PC-3 (cell line): ENCODE measurements around the gene GPR108. TPM values are rescaled to one million over a fixed set of nuclear protein-coding genes. Genes with fewer than 3 reads are reported as not detected.
A peak's percentile ranks its signal among the peaks of the same experiment; 100 is the strongest.
"Not testable (repeated sequence)": the region's sequence is repeated elsewhere in the genome, so short reads cannot be mapped to it uniquely, and the experiment has no call there.

Source experiments
- ATAC-seq: fragments of 200-7000 bp; cut with Tn5 transposase; 2 replicates; pipeline ENCODE4 v1.9.1; 2020; ENCODE audit warnings: mild to moderate bottlenecking, moderate library complexity
- BruUV-seq: library from RNA; stranded (reverse); fragments of 400-500 nt; replicated peaks from 2 replicates; lab custom pipeline; 2021; lab: Mats Ljungman, UMichigan
- CTCF ChIA-PET: fragments of 300-600 bp; sonication (Branson Sonifier 250); formaldehyde crosslinking; loops from one replicate; lab custom pipeline; 2022; ENCODE audit warnings: antibody characterized with exemption; lab: Charles Lee
- POLR2A ChIA-PET: fragments of 300-600 bp; sonication (Branson Sonifier 250); formaldehyde crosslinking; loops from one replicate; lab custom pipeline; 2022; ENCODE audit warnings: antibody characterized with exemption; ENCODE audit not compliant: unreplicated experiment; lab: Charles Lee
- DNase-seq: peaks from one replicate; pipeline ENCODE4 v3.0.0-alpha.2; 2015
- H2AFZ ChIP-seq: fragments of 300-600 bp; sonication (generic); 2 replicates; pipeline ENCODE4 v1.6.0; 2016; ENCODE audit warnings: antibody characterized with exemption, low read length
- H3F3A ChIP-seq: fragments of 300-600 bp; sonication (generic); one replicate; pipeline ENCODE4 v1.6.0; 2017; ENCODE audit warnings: antibody characterized with exemption, low read length, control low read depth, mild to moderate bottlenecking; ENCODE audit not compliant: unreplicated experiment
- H3K27ac ChIP-seq: fragments of 300-600 bp; sonication (generic); 2 replicates; pipeline ENCODE4 v1.5.1; 2016; ENCODE audit warnings: mild to moderate bottlenecking, low read length
- H3K27me3 ChIP-seq: fragments of 300-600 bp; sonication (generic); 2 replicates; pipeline ENCODE4 v1.6.1; 2016; ENCODE audit warnings: low read length, mixed read lengths
- H3K36me3 ChIP-seq: fragments of 300-600 bp; sonication (generic); 2 replicates; pipeline ENCODE4 v1.6.1; 2016; ENCODE audit warnings: low read depth, mixed run types, low read length, mixed read lengths
- H3K4me1 ChIP-seq: fragments of 300-600 bp; sonication (generic); 2 replicates; pipeline ENCODE4 v1.5.1; 2016; ENCODE audit warnings: low read length; ENCODE audit not compliant: insufficient read depth
- H3K4me2 ChIP-seq: fragments of 300-600 bp; sonication (generic); 2 replicates; pipeline ENCODE4 v1.6.0; 2016; ENCODE audit warnings: low read length
- H3K4me3 ChIP-seq: fragments of 300-600 bp; sonication (generic); 2 replicates; pipeline ENCODE4 v1.5.1; 2016; ENCODE audit warnings: mild to moderate bottlenecking, low read length, mixed read lengths
- H3K79me2 ChIP-seq: fragments of 300-600 bp; sonication (generic); 2 replicates; pipeline ENCODE4 v1.6.1; 2017; ENCODE audit warnings: low read length, mixed read lengths
- H3K9ac ChIP-seq: fragments of 300-600 bp; sonication (generic); 2 replicates; pipeline ENCODE4 v1.6.0; 2016; ENCODE audit warnings: mild to moderate bottlenecking, low read length
- H3K9me2 ChIP-seq: fragments of 300-600 bp; sonication (generic); replicated peaks from 2 replicates; pipeline ENCODE4 v1.6.1; 2016; ENCODE audit warnings: mixed run types, low read length, mixed read lengths
- H3K9me3 ChIP-seq: fragments of 300-600 bp; sonication (generic); 2 replicates; pipeline ENCODE4 v1.6.1; 2016; ENCODE audit warnings: low read length, mixed read lengths
- H4K20me1 ChIP-seq: fragments of 300-600 bp; sonication (generic); 2 replicates; pipeline ENCODE4 v1.6.1; 2016; ENCODE audit warnings: low read length, mixed read lengths
- EZH2 ChIP-seq: fragments of 300-600 bp; sonication (generic); IDR thresholded peaks from one replicate; pipeline ENCODE4 v1.6.1; 2017; ENCODE audit warnings: antibody characterized with exemption, mild to moderate bottlenecking, low read length; ENCODE audit not compliant: unreplicated experiment
- EZH2phosphoT487 ChIP-seq: fragments of 300-600 bp; sonication (generic); IDR thresholded peaks from 2 replicates; pipeline ENCODE4 v1.6.1; 2018; ENCODE audit warnings: mild to moderate bottlenecking, antibody characterized with exemption, low read length, borderline replicate concordance
- intact Hi-C: fragments of 100-400 bp; cut with micrococcal nuclease; formaldehyde crosslinking; loops from 2 replicates; pipeline ENCODE4 v1.9.0; 2023
- total RNA-seq: library from RNA; depleted of rRNA; stranded (reverse); fragments of >200 nt; gene quantifications from 2 replicates; pipeline ENCODE4 v1.2.3, GENCODE V29; 2014
- TF ChIP-seq, protein P1 (sequence below): fragments of 300-600 bp; sonication (generic); conservative IDR thresholded peaks from 2 replicates; pipeline ENCODE4 v1.5.1; 2017; ENCODE audit warnings: antibody characterized with exemption, low read depth, mild to moderate bottlenecking, low read length

The GPR108 gene
- total RNA-seq, 1 experiment from 2014 or later: 78.7 TPM

DNA sequence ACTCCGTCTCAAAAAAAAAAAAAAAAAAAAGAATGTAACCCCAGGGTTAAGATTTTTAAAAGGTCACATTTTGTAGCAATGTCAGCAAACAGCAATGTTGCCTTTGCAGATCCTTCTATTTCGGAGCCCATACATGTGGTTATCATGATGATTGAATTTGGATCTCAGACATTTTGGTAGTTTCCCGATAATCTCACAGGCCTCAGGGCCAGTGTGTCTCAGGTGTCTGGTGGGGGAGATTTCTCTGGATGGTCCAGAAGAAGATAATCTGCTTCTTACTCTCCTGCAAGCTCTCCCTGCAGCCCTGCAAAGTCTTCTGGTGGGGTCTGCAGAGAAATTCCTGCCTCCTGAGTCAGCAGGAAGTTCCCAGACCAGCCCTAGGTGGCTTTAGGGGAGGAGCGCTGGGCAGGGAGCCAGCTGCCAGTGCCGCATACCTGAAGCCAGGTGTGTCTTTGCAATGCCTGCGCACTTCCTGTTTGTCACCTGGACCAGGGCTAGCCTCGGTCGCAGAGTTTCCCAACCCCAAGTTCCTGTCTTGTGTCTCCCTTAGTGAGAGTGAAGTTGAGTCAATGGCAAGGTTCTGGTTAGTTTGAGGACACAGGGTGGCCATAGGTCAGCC is 28.5 kb upstream of the GPR108 start:
- H3K9ac ChIP-seq: peak overlapping the region; percentile 88
- ATAC-seq: peak; percentile 44
- TF ChIP-seq EZH2phosphoT487: no peak
- TF ChIP-seq, protein P1, sequence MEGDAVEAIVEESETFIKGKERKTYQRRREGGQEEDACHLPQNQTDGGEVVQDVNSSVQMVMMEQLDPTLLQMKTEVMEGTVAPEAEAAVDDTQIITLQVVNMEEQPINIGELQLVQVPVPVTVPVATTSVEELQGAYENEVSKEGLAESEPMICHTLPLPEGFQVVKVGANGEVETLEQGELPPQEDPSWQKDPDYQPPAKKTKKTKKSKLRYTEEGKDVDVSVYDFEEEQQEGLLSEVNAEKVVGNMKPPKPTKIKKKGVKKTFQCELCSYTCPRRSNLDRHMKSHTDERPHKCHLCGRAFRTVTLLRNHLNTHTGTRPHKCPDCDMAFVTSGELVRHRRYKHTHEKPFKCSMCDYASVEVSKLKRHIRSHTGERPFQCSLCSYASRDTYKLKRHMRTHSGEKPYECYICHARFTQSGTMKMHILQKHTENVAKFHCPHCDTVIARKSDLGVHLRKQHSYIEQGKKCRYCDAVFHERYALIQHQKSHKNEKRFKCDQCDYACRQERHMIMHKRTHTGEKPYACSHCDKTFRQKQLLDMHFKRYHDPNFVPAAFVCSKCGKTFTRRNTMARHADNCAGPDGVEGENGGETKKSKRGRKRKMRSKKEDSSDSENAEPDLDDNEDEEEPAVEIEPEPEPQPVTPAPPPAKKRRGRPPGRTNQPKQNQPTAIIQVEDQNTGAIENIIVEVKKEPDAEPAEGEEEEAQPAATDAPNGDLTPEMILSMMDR: no peak
- TF ChIP-seq EZH2: no peak
- no peaks in the 10 kb centered on the region for H3K9me3 ChIP-seq
- DNase-seq: peak; percentile 99
- no peaks in the 10 kb centered on the region for H4K20me1 ChIP-seq
- ChIA-PET POLR2A (no interaction called here), CTCF (no interaction called here)
- H3K27me3 ChIP-seq: no peaks in the 10 kb centered on the region
- H3K79me2 ChIP-seq: peaks cover 59% of the 10 kb centered on the region
- H3F3A ChIP-seq: no peaks in the 10 kb centered on the region
- peak overlapping the region; percentile 83 for H3K4me2 ChIP-seq
- peak overlapping the region; percentile 73 for H3K4me3 ChIP-seq
- intact Hi-C loops: loop anchor here (2.0 kb wide), 1 partner anchor 35 kb away; no protein-coding TSS in a partner anchor
- peaks cover 18% of the 10 kb centered on the region for H3K36me3 ChIP-seq
- BruUV-seq: no TSS peak
- no peaks in the 10 kb centered on the region for H3K9me2 ChIP-seq
- peaks cover 31% of the 10 kb centered on the region for H3K4me1 ChIP-seq
- H3K27ac ChIP-seq: peak overlapping the region; percentile 95
- no peak overlapping the region for H2AFZ ChIP-seq

DNA sequence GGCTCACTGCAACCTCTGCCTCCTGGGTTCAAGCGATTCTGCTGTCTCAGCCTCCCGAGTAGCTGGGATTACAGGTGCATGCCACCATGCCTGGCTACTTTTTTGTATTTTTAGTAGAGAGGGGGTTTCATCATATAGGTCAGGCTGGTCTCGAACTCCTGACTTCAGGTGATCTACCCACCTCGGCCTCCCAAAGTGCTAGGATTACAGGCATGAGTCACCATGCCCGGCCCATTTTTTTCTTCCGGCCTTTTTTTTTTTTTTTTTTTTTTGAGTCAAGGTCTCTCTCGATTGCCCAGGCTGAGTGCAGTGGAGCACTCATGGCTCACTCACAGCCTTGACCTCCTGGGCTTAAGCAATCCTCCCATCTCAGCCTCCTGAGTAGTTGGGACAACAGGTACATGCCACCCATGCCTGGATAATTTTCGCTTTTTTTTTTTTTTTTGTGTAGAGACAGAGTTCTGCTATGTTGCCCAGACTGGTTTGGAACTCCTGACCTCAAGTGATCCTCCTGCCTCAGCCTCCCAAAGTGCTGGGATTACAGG is 24.9 kb upstream of the GPR108 start:
- Histone ChIP-seq H3K36me3 (peaks cover 38% of the 10 kb centered on the region), H3K4me1 (peaks cover 26% of the 10 kb centered on the region), H3K79me2 (peaks cover 65% of the 10 kb centered on the region)
- intact Hi-C loops, H3K9ac ChIP-seq, H3K4me2 ChIP-seq, H4K20me1 ChIP-seq, POLR2A ChIA-PET, H3K9me2 ChIP-seq, ATAC-seq, H2AFZ ChIP-seq, H3K27me3 ChIP-seq, H3F3A ChIP-seq, BruUV-seq, H3K4me3 ChIP-seq, H3K9me3 ChIP-seq, H3K27ac ChIP-seq, CTCF ChIA-PET: not testable (repeated sequence)
- peak; percentile 30 for DNase-seq

DNA sequence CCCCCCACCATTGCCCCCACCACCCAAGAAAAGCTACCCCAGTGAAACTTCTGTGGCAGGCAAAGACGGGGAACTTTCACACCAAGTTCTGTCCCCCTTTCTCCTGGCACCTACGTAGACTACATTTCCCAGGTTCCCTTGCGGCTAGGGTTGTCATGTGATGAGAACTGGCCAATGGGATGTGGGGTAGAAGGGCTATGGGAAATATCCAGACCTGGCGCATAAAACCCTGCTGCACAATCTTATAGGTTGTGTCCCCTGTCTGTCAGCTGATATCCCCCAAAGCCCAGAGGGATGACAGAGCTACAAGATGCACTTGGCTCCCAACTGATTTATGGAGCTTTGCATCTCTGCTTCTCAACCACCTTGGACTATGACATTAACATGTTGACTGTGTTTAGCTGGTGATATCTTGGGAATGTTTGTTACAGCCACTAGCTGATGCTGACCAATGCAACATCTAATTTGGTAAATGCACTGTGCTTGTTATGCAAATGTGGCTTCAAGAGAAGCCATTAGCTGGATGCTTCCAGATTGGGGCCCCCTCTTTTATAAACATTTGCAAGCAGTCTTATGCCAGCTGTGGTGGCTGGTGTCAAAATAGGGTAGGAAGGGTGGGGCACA is 23.8 kb upstream of the GPR108 start:
- H3K4me2 ChIP-seq: no peak overlapping the region
- H3F3A ChIP-seq: peaks cover 5% of the 10 kb centered on the region
- ATAC-seq: no peak
- no peak overlapping the region for H2AFZ ChIP-seq
- H3K27ac ChIP-seq: no peak overlapping the region
- intact Hi-C loops: no loop called here
- H3K79me2 ChIP-seq: peaks cover 55% of the 10 kb centered on the region
- H4K20me1 ChIP-seq: 0 out of 2 replicates have a peak, but pooled peaks cover 4% of the 10 kb centered on the region
- H3K9me3 ChIP-seq: no peaks in the 10 kb centered on the region
- no peak overlapping the region for H3K9ac ChIP-seq
- no peak overlapping the region for H3K4me3 ChIP-seq
- H3K4me1 ChIP-seq: peaks cover 20% of the 10 kb centered on the region
- CTCF ChIA-PET: no interaction called here
- no TSS peak for BruUV-seq
- POLR2A ChIA-PET: no interaction called here
- H3K36me3 ChIP-seq: peaks cover 41% of the 10 kb centered on the region
- TF ChIP-seq EZH2 (no peak), EZH2phosphoT487 (no peak)
- TF ChIP-seq, protein P1: no peak
- no peaks in the 10 kb centered on the region for H3K9me2 ChIP-seq
- DNase-seq: peak; percentile 40
- H3K27me3 ChIP-seq: no peaks in the 10 kb centered on the region
